ENCODE measurements around the gene DAB1.

DAB1 gene

DNA sequence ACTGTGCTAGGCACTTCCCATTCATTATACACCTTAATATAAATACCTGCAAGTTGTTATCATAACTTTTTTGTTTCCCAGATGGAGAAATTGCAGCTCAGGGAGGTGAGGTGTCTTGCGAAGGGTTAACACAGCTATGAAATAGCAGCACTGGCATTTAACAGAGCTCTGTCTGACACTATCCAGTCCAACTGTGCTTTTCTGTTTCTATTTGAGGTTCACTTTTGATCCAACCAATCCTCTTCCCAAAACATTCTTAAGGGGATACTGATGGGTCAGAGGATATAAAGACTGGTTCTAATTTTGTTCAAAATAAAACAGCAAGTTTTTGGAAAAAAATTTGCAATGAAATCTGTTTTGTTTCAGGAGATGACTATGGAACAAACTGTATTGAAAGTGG is 411.5 kb downstream of the DAB1 start:
- no peak for DNase-seq

- no peak for DNase-seq
Measured at GRCh38 chr1:57010511-57010910, 413.3 kb downstream of the DAB1 start.

GRCh38 chr1:57007948-57008347 is 415.9 kb downstream of the DAB1 start:
- no peak for DNase-seq

DNA sequence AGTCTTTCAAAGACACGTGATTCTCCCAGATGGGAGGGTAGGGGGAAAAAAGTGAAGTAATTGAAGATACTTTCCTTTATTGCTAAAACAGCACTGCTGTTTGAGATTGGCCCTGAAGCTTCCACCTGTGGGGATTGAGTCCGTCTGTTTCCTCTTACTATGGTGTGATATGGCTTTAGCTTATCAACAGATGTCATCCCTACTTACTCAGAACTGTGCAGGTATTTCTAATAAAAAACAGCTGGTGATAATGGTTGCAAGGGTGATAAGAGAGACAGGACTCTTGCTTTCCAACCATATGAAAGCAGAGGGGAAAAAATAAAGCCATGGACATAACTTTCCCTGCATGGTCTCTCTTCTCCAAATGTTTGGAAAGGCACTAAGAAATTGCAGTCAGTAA is 416.4 kb downstream of the DAB1 start:
- DNase-seq, result no peak

GRCh38 chr1:57003398-57004139 is 420.3 kb downstream of the DAB1 start:
- DNase-seq, result no peak

DNA sequence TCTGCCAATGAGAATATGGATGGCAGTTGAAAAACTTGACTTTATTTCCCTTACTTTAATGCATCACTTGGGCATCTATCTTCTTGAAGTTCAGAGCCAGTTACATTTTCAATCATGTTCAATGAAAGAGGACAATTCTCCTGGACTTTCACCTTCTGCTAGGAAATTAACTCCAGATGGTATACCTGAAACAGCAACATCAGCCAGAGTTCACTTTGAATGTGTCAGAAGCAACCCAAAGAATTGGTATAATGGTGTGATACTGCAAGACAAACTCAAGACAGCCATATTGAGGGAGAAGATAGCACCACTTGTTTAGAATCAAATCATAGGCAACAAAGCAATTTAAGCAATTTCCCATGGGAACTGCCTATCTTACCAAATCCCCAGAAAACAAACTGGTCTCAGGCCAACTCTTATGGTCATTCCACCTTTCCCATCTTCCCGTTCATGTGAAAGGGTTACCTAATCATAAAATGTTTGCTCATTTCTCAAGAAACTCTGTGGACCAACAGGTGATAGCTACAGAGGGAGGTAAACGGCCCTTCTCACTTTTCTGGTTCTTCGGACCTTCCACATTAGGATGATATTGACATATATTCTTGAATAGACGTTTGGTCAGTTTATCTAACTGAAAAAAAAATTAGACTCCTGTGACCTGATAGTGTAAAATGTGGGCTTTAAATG is 428.3 kb downstream of the DAB1 start:
- no peak for DNase-seq

DNA sequence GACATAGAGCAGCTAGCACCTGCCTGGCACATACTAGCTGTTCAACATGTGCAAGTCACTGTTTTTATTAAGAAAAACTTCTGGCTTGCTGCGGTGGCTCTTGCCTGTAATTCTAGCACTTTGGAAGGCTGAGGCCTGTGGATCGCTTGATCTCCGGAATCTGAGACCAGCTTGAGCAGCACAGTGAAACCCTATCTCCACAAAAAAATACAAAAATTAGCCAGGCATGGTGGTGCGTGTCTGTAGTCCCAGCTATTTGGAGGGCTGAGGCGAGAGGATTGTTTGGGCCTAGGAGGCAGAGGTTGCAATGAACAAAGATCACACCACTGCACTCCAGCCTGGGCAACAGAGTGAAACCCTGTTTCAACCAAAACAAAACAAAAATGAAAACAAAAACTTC is 430.4 kb downstream of the DAB1 start:
- DNase-seq, result no peak

DNA sequence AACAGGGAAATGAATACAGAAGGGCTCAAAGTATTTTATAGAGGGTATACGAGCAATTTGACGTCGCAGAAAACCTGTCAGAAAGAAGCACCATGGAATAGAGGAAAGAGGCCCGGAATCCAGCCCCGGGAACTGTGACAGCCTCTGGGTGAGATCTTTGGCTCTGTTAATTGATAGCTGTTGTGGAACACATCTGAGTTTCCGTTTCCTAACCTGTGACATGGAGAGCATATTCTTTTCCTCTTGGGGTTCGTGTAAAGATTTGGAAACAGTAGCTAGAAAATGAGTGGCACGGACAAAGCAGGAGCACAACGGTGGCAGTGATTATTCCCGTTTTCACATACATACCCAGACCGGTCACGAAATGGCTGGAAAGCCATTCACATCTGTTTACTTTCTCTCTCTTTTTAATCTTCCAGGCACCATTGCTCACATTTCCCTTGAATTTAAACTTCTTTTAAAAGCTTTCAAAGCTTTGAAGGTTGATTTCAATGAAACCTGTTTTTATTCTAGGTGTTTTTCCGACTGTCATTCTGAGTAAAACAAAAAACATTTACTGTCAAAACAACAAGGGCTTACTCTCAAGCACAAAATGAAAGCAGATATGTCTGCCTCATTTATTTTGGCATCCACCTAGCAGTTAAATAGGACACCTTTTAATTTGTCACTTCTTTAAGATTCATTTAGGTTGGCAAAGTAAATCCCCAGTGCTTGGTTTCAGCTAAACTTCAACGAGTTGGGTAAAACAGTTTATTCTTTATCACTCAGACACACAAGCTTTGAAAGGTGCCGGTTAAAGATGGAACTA is 431.3 kb downstream of the DAB1 start:
- DNase-seq, result no peak

DNA sequence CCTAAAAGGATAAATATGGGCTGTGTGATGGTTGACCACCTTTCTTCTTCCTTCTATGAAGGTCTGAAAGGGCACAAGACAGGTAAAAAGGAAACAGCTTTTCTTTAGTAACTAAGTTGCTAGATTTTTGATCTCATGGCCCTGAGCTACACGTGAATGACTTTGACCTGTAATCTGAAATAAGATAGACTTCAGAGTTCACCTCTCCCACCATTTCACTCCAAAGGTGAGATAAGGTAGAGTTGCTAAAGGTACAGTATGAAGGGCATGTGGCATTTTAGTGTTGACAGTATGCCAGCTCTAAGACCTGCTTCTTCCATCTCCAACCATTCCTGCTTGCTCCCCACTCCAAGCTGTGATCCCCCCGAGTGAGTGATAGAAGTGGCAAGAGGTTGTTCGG is 432.3 kb downstream of the DAB1 start:
- no peak for DNase-seq

- no peak for DNase-seq
Measured at GRCh38 chr1:56986397-56986796, 437.5 kb downstream of the DAB1 start.

DNA sequence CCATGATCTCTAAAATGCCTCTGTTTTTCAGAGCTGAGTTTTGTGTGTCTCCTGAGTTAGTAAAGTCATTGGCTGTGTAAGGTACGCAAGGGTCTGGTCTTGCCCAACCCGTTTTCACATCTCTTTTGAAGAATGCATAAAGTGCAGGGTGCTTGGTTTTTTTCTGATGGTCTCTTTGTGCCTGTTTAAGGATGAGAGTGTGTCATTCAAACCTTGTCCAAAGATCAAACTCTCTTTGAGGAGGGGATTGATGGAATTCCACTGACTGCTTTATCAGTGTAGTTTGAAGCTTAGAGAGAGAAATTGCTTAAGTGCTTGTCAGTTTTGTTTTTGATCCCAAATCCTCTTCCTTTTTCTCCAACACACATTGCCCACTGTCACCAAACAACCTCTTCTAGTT is 438.0 kb downstream of the DAB1 start:
- no peak for DNase-seq

DNA sequence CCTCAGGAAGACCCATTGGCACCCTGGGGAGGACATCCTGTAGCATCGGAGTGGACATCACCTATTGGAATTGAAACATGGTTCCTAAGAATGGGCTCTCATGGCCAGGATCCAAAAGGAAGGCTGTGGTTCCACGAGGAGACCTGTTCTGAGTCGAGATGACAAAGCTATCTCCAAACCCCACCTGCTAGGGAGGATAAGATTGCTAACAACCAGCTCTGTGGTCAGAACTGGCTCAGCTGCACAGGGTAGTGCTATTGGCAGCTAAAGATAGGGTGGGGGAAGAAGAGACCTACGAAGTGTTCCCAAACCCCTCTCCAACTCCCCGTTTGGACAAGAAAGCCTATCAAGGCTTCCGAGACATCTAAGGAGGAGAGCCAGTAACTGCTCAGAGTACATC is 440.4 kb downstream of the DAB1 start:
- DNase-seq, result no peak

GRCh38 chr1:56979986-56980755 is 443.7 kb downstream of the DAB1 start:
- DNase-seq, result no peak

DNA sequence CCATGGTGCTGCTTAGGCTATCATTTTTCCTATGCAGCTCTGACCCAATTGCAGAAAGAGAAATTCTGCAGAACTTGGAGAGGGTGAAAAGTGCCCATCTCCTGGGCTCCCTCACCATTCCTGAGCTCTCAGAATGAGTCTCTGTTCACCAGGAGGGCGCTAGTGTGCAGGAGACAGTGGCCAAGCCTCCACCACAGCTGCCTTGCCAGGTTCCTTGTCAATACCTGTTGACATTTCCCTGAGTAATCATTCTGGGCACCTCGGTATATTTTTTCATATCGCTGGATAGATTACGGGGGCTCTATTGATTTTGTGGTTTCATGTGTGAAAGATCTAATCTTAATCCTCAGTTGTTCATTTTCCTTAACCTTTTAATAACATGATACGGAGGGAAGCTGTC is 445.0 kb downstream of the DAB1 start:
- DNase-seq, result no peak

DNA sequence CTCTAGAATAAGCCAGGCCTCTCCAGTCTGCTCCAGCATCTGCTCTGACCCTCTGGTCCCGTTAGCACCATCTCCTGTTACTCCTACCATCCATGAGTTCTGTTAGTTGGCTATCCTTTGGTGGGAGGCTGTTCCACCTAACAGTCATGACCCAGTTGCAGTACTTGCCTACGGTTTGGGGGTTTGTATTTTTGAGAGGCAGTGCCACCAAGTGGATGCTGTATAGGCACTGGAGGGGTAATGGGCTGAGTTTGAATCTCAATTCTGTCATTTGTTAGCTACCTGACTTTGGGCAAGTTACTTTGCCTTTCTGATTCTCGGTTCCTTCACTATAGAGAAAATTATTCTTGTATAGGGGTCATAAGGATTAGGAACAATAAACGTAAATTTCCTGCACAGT is 445.9 kb downstream of the DAB1 start:
- DNase-seq, result no peak

- DNase-seq, result no peak
Measured at GRCh38 chr1:56975446-56975845, 448.4 kb downstream of the DAB1 start.

DNA sequence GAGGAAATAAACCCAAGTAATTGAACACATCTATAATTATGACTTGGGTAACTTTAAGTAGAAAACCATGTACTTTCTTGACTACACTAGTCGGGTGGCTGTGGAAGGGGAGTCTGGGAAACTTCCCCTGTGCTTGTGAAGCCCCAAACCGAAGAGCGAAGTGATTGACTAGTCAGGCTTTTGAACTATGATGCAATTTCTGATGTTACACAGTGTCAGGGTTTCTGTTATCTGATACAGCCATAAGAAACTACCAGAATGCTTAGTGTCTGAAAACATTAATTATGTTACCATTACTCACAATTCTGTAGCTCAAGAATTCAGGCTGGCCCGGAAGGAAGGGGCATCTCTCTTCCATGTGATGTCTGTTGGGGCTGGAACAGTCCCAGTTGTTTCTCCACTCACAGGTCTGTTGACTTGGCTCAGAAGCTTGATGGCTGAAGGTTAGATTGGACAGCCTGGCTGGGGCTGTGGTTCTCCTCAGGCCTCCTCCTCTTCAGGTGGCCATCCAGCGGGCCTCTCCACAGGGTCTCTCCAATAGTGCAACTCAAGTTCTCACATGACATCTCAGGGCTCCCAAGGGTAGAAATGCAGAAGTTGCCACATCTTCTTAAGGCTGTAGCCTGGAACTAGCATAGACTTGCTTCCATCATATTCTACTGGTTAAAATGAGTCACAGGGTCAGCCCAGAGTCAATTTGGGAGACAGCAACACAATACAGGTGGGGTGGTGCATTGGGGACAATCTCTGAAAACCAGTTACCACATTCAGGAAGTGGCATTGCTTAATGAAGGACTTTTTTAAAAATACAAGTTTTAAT is 449.7 kb downstream of the DAB1 start:
- no peak for DNase-seq

DNA sequence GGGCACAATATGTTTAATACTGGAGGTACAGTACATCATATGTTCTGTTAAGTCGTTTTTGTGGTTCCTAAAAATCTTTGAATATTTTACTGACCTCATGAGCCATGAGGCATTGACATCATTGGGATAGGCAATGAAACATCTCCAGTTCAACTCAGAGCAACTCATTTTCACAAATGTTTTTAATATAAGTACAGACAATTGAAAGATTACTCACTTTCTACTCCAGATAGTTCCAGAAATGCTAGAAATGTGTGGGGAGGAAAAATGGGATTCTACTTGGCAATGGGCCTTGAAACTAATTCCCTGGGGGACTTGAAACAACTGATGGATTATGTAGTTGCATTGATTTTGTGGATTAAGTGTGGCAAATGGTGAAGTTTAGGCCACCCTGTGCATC is 450.9 kb downstream of the DAB1 start:
- no peak for DNase-seq

DNA sequence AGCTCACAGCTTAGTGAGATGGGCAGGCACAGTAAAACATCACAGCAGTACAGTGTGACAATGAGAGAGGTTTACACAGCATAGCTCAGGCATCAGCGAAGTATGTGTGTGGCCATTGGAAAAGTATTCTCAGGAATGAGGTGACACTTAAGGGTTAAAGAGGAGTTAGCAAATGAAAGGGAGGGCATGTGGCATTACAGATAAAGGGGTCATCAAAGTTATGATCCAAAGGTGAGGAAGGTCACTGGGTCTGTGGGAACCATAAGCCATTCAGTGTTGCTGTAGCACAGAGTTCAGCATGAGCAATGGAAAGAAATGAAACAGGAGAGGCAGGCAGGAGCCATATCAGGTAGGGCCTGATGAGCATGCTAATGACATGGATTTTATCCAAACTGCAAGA is 453.6 kb downstream of the DAB1 start:
- DNase-seq, result no peak

- no peak for DNase-seq
Measured at GRCh38 chr1:56968878-56969495, 454.9 kb downstream of the DAB1 start.

DNA sequence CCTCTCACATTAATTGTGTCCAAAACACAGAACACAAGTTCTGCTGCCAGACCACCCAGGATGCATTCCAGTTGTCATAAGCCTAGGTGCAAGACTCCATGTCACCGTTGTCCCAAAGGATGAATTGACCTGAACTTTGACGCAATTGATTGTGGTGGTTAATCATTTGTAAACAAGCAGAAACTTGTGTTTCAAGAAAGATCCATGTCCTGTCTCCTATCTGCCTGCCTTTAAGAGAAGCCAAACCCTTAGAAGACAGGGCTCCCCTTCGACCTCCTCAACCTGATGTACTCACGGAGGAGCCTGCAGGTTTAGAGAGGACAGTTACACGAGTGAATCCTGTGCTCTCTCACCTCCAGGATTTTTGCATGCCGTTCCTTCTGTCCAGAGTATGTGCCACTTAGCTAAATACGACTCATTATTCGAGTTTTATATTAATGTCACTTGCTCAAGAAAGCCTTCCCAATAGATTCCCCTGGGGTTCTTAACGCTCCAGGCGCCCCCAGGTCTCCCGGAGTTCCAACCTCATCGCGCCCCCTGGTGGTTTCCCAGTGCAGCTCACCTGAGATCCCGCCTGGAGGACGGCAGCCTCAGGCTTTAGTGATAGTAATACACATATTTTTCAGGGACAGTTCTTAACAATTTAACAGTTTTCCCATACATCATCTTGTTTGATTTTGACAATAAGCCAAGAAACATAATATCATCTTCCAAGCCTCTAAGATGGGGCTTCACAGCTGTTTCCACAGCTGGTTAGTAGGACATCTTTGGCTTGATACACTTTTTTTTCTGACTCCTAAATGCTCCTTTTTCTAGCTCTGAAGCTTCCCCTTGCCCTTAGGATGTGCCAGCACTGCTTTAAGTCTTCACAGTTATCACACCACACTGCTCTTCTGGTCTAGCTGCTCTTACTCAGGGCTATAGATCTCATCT is 455.7 kb downstream of the DAB1 start:
- no peak for DNase-seq
